HG03196 (cell line): Measurements from ENCODE around the gene KCNMA1.

Experiments used
- ATAC-seq: cut with Tn5 transposase; IDR thresholded peaks from one replicate; pipeline ENCODE4 v1.9.1; 2021; ENCODE audit not compliant: unreplicated experiment

KCNMA1 gene

DNA sequence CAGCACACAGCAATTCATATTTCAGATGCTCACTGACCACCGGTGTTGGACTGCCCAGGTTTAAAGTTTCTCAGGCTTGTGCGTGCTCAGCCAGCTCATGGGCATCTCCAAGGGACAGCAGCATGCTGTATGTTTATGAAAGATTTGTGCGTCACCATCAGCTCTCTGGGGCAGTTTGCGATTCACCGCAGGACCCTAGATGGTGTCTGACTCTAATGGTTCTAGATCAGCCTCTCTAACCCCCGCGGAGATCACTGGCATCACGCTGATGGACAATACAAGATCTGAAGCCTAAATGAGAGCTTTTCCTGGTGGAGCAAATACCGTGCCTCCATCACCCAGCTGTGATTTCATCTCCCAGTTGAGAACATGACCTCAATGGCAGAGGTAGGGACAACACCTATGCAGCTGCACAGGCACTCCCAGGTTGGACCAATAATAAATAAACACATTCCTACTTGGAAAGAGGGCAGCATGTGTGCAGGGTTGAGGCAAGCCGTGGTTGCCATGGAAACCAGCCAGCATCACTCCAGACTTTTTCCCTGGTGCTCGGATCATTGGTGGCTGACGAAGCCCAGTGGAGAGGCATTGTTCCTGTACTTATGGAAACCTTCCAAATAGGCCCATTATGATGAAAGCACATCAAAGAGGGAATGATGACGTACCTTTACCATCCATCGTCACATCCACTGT lies 253.6 kb downstream of the KCNMA1 start:
- ATAC-seq, result no peak

DNA sequence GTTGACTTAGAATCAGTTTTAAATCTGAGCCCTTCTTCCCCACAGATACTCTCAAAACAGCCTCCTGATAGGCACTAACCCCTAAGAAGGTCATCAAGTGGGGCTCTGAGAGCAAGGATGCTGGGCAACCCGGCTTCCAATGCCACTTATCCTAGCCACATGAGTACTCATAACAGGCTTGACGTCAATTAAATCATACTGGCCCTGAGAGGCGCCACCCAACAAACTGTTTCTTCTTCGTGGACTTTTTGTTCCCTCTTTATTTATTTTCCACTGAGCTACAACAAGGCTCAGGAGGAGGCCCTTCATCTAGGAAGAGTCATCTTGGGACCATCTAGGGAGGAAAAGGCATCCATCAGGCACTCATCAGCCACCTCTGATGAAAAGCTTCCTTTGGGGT lies 255.9 kb downstream of the KCNMA1 start:
- no peak for ATAC-seq

DNA sequence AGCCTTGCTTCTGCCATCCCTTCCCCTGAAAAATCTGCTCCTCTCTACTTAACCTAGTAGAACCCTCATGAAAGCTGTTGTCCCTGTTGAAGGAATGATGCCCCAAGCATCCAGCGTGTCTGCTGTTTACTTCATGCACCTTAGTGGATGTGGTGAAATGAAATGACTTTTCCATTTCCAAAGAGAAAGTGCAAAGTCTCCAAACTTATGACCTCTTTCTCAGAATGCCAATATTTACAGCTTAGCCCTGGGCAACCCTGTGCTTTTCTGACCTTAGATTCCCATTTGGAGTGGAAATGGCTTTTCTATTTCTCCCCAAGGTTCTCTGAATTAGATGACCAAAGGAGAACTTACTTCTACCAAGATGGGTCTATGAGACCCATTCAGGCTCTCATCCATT lies 256.9 kb downstream of the KCNMA1 start:
- no peak for ATAC-seq

DNA sequence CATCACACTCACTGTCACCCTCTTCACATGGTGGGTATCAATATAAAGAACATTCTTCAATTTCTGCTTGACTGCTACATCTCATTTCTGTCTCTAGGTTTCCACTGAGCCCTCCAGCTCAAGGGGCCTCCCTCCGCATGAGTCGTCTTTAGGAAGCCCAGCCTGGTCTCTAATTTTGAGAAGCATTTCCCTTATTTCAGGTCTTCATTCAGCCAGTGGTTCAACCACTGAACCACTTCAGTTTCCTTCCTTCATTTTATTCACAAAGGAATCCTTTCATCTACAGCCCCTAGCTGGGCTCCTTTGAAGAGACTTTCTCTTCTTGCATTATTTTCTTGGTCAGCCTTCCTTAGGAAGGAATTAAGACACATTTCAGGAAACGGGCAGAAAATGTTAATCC lies 257.4 kb downstream of the KCNMA1 start:
- ATAC-seq, result no peak

DNA sequence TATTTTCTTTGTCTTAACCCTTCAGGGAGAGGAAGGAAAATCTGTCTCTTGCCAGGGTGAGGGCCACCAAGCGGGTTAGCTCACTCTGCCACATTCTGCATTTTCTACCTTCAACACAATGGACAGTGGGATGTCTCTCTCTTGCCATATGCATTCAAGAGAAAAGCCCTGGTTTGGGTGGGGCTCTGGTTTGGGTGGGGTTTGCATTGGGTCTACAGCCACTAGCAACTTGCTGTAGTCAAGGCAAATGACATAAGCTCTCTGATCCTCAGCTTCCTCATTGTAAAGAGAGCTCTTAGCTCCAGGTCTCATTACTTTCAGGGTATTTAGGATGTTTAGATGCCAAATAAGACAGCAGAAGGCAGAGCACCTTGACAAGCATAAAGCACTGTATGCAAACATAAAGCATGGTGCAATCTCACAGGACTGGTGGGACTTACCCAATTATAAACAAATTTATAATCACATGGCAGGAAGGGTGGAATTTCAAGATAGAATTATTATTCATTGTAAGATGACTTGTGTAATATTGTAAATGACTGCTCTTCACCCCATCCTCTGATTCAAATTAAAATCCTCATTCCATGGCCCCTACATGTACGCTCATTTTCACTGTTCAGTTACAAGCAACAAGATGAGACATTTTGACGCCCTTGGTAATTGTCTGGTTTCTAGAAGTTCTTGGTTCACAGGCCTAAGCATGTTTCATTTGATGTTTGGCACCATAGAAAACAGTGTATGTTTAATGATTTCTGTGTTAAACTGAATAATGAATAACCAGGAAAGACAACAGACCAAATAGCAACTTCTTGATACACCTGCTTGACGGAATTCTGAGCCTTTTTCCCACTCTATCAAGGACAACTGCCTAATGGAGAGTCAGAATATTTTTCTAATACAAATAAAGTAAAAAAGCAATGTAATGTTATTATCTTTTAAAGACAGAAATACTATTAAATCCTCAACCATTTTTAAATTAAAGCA lies 258.9 kb downstream of the KCNMA1 start:
- no peak for ATAC-seq

DNA sequence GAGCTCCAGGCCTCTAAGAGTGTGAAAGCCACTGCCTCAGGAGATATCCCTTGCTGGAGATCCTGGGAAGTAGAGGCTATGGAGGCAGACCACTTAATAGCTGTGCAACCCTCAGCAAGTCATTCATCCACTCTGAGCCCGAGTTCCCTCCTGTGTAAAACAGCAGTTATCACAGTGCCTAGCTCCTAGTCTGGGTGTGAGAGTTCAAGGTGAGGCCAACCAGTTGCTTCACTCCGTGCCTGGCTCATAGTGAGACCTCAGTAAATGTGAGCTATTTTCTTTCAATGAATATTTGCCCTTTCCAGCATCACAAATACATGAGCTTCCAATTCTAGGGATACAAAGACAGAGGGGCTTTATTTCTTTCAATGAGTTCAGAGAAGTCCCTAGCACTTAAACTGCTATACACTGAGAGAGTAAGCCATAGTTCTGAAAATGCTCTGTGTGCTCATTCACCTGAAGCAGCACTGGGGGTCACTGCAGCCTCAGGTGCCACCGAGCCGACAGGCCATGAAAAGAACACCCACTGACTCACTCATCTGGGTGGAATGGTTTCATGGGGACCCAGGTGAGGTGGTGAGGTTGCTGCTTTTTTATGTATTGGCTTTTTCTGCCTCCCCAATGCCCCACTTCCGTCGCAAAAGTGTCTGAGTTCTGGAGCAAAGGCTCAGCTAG lies 259.8 kb downstream of the KCNMA1 start:
- no peak for ATAC-seq

DNA sequence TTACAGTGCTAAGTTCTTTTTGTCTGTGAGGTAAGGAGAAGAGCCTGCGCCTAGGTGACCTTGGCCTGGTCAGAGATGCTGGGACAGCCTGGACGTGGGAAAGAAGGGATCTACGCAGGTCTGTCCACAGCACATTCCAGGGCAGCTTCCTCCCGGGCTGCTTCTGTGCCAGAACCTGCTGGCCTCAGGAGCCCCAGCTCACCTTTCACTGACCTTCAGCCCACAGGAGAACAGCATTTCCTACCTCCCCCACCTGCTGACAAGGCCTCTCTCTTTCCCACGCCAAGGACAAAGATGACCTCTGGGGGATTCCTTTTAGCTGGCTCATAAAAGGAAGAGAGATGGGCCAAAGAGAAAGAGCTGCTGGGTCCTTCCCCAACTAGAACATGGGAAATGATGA lies 260.6 kb downstream of the KCNMA1 start:
- ATAC-seq, result no peak

DNA sequence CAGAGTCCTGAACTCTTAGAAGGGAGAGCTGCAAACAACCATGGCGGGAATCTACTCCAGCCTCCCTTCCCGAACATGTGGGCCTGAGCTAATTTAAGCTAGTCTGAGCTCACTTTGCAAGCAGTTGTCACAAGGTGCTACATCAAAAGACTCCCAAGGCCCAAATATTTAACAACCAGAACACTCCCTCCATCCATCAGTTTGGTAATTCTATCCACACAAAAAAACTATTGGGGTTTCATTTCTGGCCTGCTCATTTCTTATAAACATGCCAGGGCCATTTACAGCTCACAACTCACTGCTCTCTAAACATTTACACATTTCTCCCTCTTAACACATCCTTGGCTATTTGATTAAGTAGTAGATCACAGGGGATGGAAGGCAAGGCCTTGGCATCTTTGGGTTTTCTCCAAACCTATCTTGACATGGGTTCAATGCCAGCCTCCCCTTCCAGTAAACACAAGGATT lies 263.4 kb downstream of the KCNMA1 start:
- ATAC-seq, result no peak

DNA sequence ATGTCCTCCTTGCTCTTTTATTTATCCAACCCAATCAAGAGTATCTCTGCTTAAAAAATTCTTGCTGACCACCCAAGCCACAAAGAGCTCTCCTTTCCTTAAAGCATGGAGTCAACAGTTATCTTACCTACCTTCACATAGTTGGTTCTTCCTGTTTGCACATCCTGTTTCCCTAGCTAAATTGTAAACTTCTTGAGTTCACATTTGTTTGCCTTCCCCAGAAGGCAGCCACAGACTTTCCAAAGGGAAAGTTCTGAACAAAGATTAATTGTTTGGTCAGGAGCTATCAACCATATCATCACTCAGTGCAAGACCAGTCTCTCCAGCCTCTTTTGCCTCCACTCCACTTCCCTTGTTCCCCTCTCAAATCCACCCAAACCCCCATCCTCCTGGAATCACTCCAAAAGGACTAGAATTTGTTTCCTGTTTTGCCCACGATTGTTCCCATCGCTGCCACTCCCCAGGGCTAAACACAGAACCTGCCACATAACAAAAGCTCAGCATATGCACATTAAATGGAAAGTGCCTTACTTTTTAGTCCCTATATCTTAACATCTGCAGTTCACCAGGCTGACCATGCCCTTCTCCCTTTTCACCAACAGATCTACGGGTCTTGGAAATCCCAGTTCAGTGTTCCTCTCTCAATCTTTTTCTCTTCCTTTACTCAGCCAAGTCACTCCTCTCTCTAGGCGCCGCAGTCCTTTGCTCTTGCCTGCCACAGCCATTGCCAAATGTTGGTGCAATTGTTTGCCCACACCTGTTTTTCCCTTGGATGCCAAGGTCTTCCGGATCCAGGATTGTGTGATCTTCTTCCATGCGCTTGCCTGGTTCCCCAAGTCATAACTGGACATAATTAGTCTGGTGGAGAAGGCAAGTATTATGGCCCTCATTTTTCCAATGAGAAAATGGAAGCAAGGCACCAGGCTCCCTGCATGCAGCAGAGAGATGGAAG lies 265.5 kb downstream of the KCNMA1 start:
- no peak for ATAC-seq

DNA sequence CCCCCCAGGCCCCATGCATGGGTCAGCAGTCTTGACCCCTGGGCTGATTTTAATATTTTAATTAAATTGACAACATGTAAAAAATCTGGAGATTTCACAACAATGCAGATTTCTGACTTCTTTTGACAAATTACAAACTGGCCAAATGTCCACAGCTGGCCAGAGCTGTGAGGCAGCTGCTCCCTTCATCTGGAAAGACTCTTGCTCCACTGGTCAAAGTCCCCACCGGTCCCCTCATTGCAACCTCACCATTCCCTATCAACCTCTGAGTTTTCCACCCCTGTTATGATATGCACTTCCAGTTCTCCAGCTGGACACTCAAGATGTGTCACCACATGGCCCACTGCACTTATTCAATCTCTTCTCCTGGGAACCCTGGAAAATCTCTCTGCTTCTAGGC lies 266.2 kb downstream of the KCNMA1 start:
- ATAC-seq, result no peak

DNA sequence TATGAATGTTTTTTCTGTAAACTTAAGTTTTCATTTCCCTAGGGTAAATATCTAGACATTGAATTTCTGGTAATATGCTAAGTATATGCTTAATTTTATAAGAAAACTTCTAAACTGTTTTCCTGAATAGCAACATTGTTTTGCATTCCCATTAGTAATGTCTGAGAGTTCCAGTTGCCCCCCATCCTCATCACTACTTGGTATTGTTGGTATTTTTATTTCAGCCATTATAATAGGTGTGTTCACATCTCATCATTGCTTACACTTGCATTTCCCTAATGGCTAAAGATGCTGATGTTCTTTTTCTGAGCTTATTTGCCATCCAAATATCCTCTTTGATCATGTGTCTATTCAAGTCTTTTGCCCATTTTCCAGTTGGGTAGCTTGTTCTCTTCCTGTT lies 269.6 kb downstream of the KCNMA1 start:
- ATAC-seq, result no peak

DNA sequence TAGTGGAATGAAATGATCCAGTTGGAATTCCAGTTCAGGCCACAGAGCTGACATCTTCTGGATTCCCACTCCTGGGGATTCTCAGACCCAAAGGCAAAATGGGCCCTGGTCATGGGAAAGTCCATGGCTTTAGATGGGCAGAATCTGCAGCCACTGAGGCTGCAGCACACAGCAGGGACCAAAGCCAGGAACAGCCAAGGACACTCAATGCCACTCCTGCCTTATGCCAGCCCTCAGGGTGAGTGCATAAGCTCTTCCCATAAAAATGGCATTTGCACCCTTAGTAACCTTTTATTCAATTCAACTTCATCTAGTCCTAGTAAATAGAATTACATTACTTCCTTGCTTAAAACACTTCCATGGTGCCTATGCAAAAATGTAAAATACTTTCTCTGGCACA lies 274.4 kb downstream of the KCNMA1 start:
- ATAC-seq, result no peak

DNA sequence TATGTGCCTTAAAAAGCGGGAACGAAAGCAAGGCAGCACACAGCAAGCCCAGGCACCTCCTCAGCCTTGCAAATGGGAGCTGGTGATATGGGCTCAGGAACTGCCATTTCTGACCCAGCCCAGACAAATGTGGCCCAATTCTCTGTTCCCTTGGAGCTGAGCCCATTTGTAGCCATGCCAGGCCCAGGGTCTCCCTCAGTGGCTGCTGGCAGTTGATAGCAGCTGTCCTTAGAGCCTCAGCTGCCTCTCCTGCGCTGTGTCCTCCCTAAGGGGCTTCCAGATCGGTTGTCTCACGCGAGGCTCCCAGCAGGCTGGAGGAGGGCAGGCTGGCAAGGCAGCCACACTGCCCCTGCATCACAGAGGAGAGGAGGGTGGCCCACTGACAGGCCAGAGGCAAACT lies 275.8 kb downstream of the KCNMA1 start:
- no peak for ATAC-seq

DNA sequence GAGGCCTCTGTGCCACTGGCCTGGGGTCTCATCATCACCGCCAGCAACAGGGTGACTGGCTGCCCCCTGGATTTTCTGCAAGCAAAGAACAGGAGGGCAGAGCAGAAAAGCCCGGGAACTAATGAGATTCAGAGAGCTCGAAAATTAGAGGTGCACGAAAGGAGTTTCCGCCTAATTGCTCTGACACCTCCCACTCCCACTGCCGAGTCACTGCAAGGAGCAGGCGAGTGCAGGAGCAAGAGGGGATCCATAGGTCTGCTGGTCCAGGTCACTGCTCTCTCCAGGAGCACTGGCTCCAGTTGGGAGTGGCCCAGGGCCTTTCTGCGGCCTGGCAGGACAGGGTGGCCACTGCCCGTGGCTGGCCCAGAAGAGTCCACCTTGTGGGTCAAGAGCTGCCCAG lies 276.2 kb downstream of the KCNMA1 start:
- ATAC-seq, result no peak

DNA sequence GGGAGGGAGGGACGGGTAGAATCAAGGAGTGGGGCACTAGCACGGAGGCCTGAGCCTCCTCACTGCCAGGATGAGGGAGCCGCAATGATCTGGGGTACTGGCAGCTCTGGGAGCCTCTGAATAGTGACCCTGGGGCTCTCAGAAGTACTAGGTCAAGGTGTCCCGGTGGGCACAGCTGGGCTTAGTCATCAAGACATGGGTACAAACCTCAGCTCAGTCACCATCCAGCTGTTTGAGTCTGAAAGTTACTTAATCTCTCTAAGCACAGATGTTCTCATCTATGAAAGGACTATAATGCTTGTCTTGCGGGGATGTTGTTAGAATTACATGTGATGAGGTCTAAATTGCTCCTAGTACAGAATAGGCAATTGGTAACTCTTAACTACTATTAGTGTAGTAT lies 276.8 kb downstream of the KCNMA1 start:
- no peak for ATAC-seq

DNA sequence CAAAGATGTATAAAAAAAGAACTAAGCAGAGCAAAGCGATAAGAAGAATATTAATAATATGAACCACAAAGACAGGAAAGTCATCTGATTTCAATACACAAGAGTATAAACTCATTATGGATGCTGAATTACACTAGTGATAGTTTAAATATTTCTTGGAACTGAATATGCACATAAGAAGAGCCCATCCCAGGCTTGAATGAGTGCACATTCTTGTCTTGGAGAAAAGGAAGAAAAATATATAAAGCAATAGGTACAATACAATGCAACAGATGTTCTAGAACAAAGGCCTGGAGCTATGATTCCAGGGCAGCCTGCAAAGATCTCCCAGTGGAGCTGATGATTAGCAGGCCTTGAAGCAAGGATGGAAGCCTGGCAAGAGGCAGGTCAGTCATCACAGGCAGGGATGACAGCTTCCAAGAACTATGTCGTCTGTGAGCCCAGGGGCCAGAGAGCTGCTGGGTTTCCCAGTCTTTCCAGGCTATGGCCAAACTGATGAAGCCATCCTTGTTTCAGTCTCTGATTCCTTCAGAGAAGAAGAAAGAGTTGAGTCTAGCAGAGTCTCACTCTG lies 277.6 kb downstream of the KCNMA1 start:
- no peak for ATAC-seq

DNA sequence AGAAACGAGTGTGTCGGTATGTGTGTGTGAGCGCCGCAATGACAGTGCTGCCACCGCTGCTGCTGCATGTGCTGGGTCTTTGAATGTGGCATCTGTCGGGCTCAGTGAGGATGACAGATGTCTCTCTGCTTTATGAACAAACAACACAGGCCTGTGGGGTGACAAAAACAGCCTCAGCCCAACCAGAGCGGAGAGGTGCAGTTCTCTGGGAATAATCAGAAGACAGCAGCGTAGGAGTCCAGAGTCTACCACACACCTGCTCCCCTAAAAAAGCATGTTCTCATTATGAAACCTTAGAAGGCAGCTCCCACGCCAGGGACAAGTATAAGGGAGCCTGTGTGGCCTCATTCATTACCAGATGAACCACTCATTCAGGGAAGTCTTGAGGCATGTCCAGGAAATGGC lies 278.3 kb downstream of the KCNMA1 start:
- no peak for ATAC-seq

DNA sequence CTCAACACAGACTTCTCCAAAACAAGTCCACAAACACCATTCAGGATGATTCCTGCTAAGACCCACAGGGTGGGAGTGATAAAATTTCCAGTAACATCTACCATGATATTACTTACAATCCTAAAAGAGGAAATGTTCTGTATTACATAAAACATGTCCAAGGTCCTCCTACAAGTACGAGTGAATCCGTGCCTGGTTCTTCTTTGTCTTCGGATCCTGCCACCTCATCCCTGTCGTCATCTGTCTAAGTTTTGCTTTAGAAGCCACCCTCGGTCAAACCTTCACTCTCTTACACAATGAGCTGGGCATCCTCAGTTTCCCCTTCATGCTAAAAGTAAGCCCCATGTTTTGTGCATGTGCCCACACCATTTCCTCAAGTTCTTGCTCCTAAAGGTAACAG lies 279.0 kb downstream of the KCNMA1 start:
- no peak for ATAC-seq

DNA sequence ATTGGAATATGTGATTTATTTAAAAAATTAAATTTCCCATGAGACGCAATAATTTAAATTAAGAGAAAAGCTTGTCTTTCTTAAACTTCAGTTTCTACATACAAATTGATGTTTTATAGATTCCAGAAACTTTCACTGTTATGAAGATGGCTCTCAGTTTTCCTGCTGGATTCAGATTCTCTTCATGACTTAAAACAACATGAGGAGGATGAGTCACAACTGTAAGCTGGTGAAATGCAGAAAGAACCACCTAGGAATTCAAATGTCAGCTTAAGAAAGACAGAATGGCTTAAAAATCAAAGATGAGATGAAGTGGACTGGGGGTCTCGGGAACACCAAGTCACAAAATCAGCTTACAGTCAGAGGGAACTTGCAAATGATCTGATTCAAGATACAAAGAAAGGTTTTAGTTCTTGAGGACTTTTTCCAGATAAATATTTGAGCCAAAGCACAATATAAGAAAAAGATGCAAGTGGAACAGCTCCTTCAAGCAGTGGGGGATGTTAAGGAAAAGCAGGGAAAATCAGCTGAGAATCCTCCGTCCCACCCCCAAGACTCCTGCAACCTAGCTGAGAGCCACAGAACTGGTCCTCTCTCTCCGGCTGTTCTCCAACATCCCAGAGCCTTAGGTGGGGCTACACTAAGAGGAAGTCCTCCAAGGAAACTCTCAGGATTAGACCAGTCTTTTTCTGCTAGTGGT lies 279.8 kb downstream of the KCNMA1 start:
- ATAC-seq, result no peak

DNA sequence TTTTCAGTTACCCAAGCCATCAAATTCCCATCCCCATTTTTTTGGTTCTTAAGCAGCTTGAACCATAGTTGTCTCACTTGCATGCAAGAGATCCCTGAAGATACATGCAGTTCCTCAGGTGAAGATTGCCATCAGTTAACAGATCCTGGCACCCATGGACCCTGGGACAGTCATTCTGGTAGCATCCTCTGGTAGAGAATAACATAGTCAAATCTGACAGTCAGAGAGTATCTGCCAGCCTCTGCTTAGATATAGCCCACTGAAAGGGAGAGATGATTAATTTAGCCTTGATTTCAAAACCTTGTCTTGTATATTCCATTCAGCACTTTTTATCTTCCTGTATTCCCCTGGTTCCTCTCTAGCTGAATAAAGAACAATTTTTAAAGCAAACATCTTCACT lies 280.4 kb downstream of the KCNMA1 start:
- ATAC-seq, result no peak
